Brain pericyte (primary cell): ENCODE results near the gene SEC11A.
"Not testable (repeated sequence)": the region's sequence is repeated elsewhere in the genome, so short reads cannot be mapped to it uniquely, and the experiment has no call there.

ENCODE experiments used
- DNase-seq: peaks from one replicate; pipeline ENCODE4 v3.0.0-alpha.2; 2012; ENCODE audit warnings: low read depth, low spot score

Gene SEC11A

GRCh38 chr15:84716036-84716732 is at the start of gene SEC11A:
Gene SEC11A (minus strand): TSS chr15:84716139. CDS start chr15:84716075, 64 bp downstream.
- DNase-seq: peak; percentile 71

GRCh38 chr15:84765675-84766074 is 49.7 kb upstream of the SEC11A start:
- DNase-seq: no peak

- no peak for DNase-seq
Observed at GRCh38 chr15:84764989-84765388, 49.0 kb upstream of the SEC11A start.

GRCh38 chr15:84764585-84764984 is 48.6 kb upstream of the SEC11A start:
- no peak for DNase-seq

- no peak for DNase-seq
Observed at GRCh38 chr15:84762840-84763572, 47.1 kb upstream of the SEC11A start.

- no peak for DNase-seq
Observed at GRCh38 chr15:84761607-84762131, 45.7 kb upstream of the SEC11A start.

- no peak for DNase-seq
Observed at GRCh38 chr15:84760219-84760618, 44.3 kb upstream of the SEC11A start.

GRCh38 chr15:84759018-84759417 is 43.1 kb upstream of the SEC11A start:
- DNase-seq: no peak

- DNase-seq: no peak
Observed at GRCh38 chr15:84755736-84756527, 40.0 kb upstream of the SEC11A start.

GRCh38 chr15:84754889-84755288 is 39.0 kb upstream of the SEC11A start:
- DNase-seq: not testable (repeated sequence)

GRCh38 chr15:84752700-84753099 is 36.8 kb upstream of the SEC11A start:
- no peak for DNase-seq

GRCh38 chr15:84752195-84752594 is 36.3 kb upstream of the SEC11A start:
- no peak for DNase-seq

- DNase-seq: not testable (repeated sequence)
Observed at GRCh38 chr15:84751721-84752120, 35.8 kb upstream of the SEC11A start.

GRCh38 chr15:84750583-84751092 is 34.7 kb upstream of the SEC11A start:
- no peak for DNase-seq

- DNase-seq: no peak
Observed at GRCh38 chr15:84749111-84749991, 33.4 kb upstream of the SEC11A start.

- DNase-seq: no peak
Observed at GRCh38 chr15:84748274-84749110, 32.6 kb upstream of the SEC11A start, which contains the start of gene ZNF592. Gene ZNF592 (plus strand): TSS chr15:84748592. CDS start chr15:84782676, 34,084 bp downstream.

GRCh38 chr15:84747416-84748273 is 31.7 kb upstream of the SEC11A start:
- DNase-seq: no peak

- DNase-seq: no peak
Observed at GRCh38 chr15:84741121-84741520, 25.2 kb upstream of the SEC11A start.

- no peak for DNase-seq
Observed at GRCh38 chr15:84740691-84741090, 24.8 kb upstream of the SEC11A start.
